OCI-LY3 (cell line): Measurements from ENCODE around the gene GPX5.

ENCODE experiments used
- CTCF ChIP-seq: fragments of 200-600, 300-600 bp; sonication (generic); IDR thresholded peaks from 2 replicates; pipeline ENCODE4 v1.5.1; 2014; ENCODE audit warnings: antibody characterized with exemption, low read length, low read depth
- EZH2phosphoT487 ChIP-seq: fragments of 200-600 bp; shearing (Covaris generic); IDR thresholded peaks from 2 replicates; pipeline ENCODE4 v1.6.1; 2018; ENCODE audit warnings: antibody characterized with exemption, mixed run types, low read depth

- TF ChIP-seq EZH2phosphoT487 (no peak), CTCF (peak; percentile 40)
Observed at GRCh38 chr6:28580475-28580874, 54.8 kb downstream of the GPX5 start.
